Measurements from ENCODE around the gene TRAF4.

TRAF4 gene

GRCh38 chr17:28743243-28744103 lies at the start of gene TRAF4:
TSS of gene TRAF4 (plus strand) at chr17:28744011. CDS start at chr17:28744113, 102 bp downstream.
- DNase-seq = peak; percentile 88 to 97 (median 92)

- DNase-seq = no peak
Observed at GRCh38 chr17:28698253-28698941, 45.4 kb upstream of the TRAF4 start.

- DNase-seq = no peak
Observed at GRCh38 chr17:28700278-28700677, 43.5 kb upstream of the TRAF4 start.

GRCh38 chr17:28700830-28701492 lies 42.9 kb upstream of the TRAF4 start:
- DNase-seq = no peak

- no peak for DNase-seq
Observed at GRCh38 chr17:28702026-28702751, 41.6 kb upstream of the TRAF4 start.

GRCh38 chr17:28702752-28703150 lies 41.1 kb upstream of the TRAF4 start:
- DNase-seq = no peak

- DNase-seq = no peak
Observed at GRCh38 chr17:28703552-28704218, 40.1 kb upstream of the TRAF4 start.

- no peak for DNase-seq
Observed at GRCh38 chr17:28704219-28704858, 39.5 kb upstream of the TRAF4 start.

GRCh38 chr17:28705074-28705659 lies 38.6 kb upstream of the TRAF4 start:
- no peak for DNase-seq

- DNase-seq = no peak
Observed at GRCh38 chr17:28705728-28706334, 38.0 kb upstream of the TRAF4 start.

GRCh38 chr17:28706471-28707338 lies 37.1 kb upstream of the TRAF4 start:
- DNase-seq = no peak

GRCh38 chr17:28707339-28707720 lies 36.5 kb upstream of the TRAF4 start:
- no peak for DNase-seq

GRCh38 chr17:28710861-28711722 lies 32.7 kb upstream of the TRAF4 start:
- DNase-seq = peak; percentile 85 to 94 (median 86)

GRCh38 chr17:28711723-28712031 lies 32.1 kb upstream of the TRAF4 start, which contains the start of gene PROCA1:
TSS of gene PROCA1 (minus strand) at chr17:28711888. CDS start at chr17:28711660, 228 bp downstream.
- no peak for DNase-seq

- DNase-seq = peak; percentile 82 to 88 (median 84)
Observed at GRCh38 chr17:28712032-28712704, 31.6 kb upstream of the TRAF4 start.

GRCh38 chr17:28712705-28713415 lies 31.0 kb upstream of the TRAF4 start:
- no peak for DNase-seq

- DNase-seq = no peak
Observed at GRCh38 chr17:28714281-28714680, 29.5 kb upstream of the TRAF4 start.

- no peak for DNase-seq
Observed at GRCh38 chr17:28715217-28715616, 28.6 kb upstream of the TRAF4 start.
